RWPE1 (cell line): ENCODE results near the gene ABI3.

Experiments used
- CTCF ChIA-PET: fragments of 350-600 bp; sonication (Branson Sonifier 250); formaldehyde crosslinking; extraction: SDS; loops from one replicate; lab custom pipeline; 2021; lab: Yijun Ruan, JAX
- POLR2A ChIA-PET: fragments of 400-600 bp; formaldehyde crosslinking; extraction: SDS; loops from one replicate; lab custom pipeline; 2020; ENCODE audit warnings: antibody characterized with exemption; ENCODE audit not compliant: low non-redundant PET; lab: Yijun Ruan, JAX
- DNase-seq: peaks from one replicate; pipeline ENCODE4 v3.0.0; 2012; ENCODE audit warnings: low spot score
- H3K27ac ChIP-seq: fragments of 450-650 bp; 2 replicates; pipeline ENCODE4 v1.5.1; 2017
- TF ChIP-seq, protein P1 (sequence below): fragments of 450-650 bp; conservative IDR thresholded peaks from 2 replicates; pipeline ENCODE4 v1.5.1; 2017; ENCODE audit warnings: low read depth, mild to moderate bottlenecking

ABI3 gene

DNA sequence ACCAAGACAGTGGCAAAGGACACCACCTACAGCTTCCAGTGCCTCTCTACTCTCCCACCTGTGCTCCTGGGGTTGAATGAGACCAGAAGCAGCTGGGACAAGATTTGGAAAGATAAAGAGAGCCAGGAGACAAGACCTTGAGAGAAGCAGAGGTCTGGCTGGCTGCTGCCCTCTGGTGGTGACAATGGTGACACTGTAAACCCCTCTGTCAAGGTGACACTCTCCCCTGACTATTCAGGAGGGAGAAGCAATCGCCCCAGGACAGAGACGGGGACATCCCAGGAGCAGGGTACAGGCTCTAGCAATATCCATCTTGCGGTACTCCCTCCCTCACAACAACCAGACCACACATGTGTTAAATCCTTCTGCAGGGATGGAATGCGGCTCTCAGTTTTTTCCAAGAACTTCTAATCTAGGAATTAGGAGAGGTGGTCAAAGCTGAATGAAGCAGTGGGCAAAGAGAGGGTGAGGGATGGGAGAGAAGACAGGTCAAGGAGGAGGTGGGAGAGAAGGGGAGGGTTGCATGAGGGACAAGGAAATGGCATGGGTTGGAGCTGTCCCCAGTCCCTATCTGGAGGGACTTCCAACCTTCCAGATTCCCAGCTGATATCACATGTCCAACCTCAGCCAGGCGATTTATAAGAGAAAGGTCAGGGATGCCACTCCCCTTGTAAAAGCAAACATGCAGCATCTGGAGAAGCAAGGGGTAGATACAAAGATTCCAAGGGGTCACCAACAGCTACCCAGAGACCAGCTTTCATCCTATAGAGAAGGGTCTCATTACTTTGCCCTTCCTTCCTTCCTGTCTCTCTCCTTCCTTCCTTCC lies 17.1 kb downstream of the ABI3 start:
- peak; percentile 73 for DNase-seq
- TF ChIP-seq, protein P1, sequence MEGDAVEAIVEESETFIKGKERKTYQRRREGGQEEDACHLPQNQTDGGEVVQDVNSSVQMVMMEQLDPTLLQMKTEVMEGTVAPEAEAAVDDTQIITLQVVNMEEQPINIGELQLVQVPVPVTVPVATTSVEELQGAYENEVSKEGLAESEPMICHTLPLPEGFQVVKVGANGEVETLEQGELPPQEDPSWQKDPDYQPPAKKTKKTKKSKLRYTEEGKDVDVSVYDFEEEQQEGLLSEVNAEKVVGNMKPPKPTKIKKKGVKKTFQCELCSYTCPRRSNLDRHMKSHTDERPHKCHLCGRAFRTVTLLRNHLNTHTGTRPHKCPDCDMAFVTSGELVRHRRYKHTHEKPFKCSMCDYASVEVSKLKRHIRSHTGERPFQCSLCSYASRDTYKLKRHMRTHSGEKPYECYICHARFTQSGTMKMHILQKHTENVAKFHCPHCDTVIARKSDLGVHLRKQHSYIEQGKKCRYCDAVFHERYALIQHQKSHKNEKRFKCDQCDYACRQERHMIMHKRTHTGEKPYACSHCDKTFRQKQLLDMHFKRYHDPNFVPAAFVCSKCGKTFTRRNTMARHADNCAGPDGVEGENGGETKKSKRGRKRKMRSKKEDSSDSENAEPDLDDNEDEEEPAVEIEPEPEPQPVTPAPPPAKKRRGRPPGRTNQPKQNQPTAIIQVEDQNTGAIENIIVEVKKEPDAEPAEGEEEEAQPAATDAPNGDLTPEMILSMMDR: peak; percentile 92
- ChIA-PET CTCF (interaction anchor here (0.5 to 1.3 kb wide), 16 partner anchors 8 to 1160 kb away, joined by 3 to 5 read pairs (median 3); no protein-coding TSS in a partner anchor), POLR2A (no interaction called here)
- no peak overlapping the region for H3K27ac ChIP-seq

DNA sequence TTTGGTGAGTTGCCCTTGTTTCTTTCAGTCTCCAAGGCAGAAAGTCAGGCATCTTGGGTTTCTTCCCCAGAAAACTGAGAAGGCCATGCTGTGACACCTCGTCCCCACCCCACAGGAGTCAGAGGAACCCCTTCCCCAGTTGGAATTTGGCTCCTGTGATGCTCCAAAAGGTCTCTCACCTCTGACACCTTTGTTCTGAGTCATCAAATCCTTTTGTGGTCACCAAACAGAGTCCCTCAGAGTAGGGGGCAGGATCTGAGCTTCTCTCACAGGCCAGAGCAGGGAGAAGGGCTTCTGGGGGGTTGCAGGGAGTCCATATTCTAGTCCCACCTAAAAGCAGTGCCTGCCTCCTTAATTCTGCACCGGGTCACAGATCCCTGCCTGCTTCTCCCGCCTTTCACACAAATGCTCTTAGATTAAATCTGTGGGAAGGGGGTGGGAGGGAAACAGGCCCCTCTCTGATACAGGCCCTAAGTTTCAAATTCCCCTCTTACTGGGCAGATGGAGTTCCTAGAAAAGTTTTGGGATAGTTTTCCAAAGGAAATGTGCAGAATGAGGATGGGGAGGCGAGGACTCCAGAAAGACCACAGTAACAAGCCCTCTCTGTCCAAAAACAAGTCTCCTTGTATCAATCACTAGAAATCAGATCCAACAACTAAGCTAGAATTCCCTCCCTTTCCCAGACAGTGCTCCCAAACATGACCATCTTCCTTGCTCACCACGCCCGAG lies 18.7 kb downstream of the ABI3 start:
- ChIA-PET POLR2A (no interaction called here), CTCF (interaction anchor here (1.5 kb wide), 1 partner anchor 197 kb away, joined by 5 read pairs; no protein-coding TSS in a partner anchor)
- no peak overlapping the region for H3K27ac ChIP-seq
- TF ChIP-seq, protein P1: no peak
- no peak for DNase-seq

DNA sequence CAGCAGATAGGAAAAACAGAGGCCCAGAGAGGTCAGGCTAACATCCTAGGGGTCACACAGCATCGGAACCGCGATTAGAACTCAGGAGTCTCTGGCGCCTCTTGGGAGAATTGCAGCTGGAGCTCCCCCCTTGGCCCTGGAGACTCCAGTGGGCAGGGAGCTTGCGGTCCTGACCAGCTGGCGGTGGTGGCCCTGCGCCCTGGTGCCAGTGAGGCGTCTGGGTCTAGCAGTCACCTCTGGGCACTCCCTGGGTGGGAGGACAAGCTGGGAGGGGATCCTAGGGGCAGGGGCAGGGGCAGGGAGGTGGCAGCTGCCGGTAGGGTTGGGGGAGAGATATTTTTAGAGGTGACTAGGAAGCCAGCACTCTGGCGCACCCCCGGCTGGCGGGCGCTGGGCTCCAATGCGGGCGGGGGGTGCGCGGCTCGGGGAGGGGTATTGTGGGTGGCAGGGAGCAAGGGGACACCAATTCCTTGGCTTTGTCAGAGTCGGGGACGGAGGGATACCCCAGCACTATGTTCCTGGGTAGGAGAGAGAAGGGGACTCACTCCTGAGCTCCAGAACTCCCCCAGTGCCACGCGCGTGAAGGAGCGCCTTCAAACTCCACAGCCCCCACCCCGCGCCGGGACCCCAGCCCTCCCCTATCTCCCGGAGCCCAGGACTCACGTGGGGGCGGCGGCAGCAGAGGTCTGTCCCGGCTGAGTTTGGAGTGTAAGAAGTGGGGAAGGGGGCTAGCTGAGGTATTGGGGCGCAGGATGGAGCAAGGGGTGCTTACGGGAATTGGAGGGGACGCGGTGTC lies 19.5 kb downstream of the ABI3 start:
- CTCF ChIA-PET: interaction anchor here (0.8 to 1.5 kb wide), 2 partner anchors 176 to 198 kb away, joined by 3 to 5 read pairs; no protein-coding TSS in a partner anchor
- DNase-seq: no peak

DNA sequence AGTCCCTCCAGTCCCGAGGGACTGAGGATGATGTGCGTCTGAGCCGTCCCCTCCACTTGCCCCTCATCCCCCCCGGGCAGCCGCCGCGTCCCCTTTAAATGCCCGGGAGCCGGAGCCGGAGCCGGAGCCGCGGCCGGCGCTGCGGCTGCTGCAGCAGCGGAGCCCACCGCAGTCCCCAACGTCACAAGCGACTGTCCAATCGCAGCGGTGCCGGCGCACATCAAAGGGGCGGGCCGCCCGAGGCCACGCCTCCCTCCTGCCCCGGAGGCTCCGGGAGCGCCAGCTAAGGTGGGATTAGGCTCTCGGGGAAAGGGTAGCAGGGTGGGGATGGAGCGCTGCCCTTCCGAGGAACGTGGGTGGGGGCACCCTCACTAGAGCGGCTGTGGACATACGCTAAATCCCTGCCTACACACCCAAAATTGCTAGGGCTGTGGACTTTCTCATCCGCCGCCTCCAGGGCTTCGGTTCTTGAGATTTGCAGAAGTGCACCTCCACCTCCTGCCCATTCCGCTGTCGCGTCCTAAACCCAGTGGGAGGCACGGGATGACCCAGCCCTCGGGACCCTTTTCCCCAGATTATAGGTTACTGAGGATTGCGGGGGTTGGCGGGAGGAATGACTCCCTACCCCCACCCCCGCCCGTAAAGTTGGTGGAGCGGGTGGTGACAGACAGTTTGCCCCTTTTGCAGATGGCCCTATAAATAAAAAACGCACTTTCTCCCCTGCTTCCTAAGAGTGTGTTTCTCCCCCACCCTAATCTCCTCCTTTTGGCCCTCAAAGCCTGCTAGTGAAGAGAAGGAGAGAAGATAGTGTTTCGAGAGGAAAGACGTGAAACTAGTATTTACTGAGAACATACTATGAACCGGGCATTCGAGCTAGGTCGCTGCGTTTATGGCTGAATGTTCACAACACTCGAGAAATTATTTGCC lies 20.4 kb downstream of the ABI3 start, which contains the start of gene PHOSPHO1:
Gene PHOSPHO1, minus strand, starts transcription at position 152 of the 927 bp plus-strand sequence. CDS start 4,096 bp downstream, outside the sequence.
- TF ChIP-seq, protein P1: no peak
- no peak within 1 kb of the TSS for H3K27ac ChIP-seq
- CTCF ChIA-PET: interaction anchor here (0.8 to 1.5 kb wide), 2 partner anchors 177 to 198 kb away, joined by 3 to 5 read pairs; no protein-coding TSS in a partner anchor
- POLR2A ChIA-PET: no interaction called here
- peak; percentile 84 for DNase-seq

More for the DNA sequence above, 19.5 kb downstream of the ABI3 start:
- H3K27ac ChIP-seq: no peak overlapping the region
- TF ChIP-seq, protein P1: no peak
- POLR2A ChIA-PET: no interaction called here

DNA sequence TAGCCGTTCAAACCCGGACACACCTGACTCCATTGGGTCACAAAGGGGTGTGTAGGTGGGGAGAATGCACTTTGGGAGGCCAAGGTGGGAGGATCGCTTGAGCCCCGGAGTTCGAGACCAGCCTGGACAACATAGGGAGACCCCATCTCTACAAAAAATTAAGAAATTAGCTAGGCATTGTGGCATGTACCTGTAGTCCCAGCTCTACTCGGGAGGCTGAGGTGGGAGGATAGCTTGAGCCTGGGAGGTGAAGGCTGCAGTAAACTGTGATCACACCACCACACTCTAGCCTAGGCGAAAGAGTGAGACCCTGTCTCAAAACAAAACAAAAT lies 21.0 kb downstream of the ABI3 start:
- H3K27ac ChIP-seq: no peak overlapping the region
- DNase-seq: no peak
- TF ChIP-seq, protein P1: no peak
- ChIA-PET CTCF (no interaction called here), POLR2A (no interaction called here)
